Uterus (tissue), 2 donors: Measurements from ENCODE around the gene ZFYVE1.
"Not testable (repeated sequence)": the region's sequence is repeated elsewhere in the genome, so short reads cannot be mapped to it uniquely, and the experiment has no call there.

Experiments
- POLR2A ChIP-seq, 2 donors: fragments of 450-650 bp; IDR thresholded peaks; one replicate each; pipeline ENCODE4 v1.6.1; 2016; ENCODE audit warnings: antibody characterized with exemption in 2 of 2, mild to moderate bottlenecking in 1 of 2, moderate library complexity in 1 of 2
- TF ChIP-seq, protein P1 (sequence below), 4 experiments: fragments of 200-600 bp in 2 of 4; fragments of 450-650 bp in 2 of 4; sonication (generic) in 2 of 4; IDR thresholded peaks; one replicate each; pipeline ENCODE4 v1.5.1; 2016 to 2019; ENCODE audit warnings: antibody characterized with exemption in 4 of 4, mild to moderate bottlenecking in 2 of 4, moderate library complexity in 1 of 4

DNA sequence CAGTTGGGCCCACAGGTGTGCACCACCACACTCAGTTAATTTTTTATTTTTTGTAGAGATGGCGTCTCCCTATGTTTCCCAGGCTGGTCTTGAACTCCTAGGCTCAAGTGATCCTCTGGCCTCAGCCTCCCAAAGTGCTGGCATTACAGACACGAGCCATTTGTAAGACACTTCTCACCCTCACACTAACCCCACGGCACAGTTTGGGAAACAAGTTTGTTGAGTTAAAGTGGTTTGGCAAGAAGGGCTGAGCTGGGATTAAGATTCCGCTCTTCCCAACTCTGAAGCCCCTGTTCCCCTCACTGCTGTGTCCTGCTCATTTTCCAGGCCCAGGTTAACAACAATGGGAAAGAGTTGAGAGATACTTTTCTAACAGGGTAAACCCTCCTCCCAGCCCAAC is 65.9 kb downstream of the ZFYVE1 start:
- TF ChIP-seq, protein P1, sequence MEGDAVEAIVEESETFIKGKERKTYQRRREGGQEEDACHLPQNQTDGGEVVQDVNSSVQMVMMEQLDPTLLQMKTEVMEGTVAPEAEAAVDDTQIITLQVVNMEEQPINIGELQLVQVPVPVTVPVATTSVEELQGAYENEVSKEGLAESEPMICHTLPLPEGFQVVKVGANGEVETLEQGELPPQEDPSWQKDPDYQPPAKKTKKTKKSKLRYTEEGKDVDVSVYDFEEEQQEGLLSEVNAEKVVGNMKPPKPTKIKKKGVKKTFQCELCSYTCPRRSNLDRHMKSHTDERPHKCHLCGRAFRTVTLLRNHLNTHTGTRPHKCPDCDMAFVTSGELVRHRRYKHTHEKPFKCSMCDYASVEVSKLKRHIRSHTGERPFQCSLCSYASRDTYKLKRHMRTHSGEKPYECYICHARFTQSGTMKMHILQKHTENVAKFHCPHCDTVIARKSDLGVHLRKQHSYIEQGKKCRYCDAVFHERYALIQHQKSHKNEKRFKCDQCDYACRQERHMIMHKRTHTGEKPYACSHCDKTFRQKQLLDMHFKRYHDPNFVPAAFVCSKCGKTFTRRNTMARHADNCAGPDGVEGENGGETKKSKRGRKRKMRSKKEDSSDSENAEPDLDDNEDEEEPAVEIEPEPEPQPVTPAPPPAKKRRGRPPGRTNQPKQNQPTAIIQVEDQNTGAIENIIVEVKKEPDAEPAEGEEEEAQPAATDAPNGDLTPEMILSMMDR (IDR thresholded peaks at IDR 0.05): not testable (repeated sequence)
- not testable (repeated sequence) for TF ChIP-seq POLR2A (IDR thresholded peaks at IDR 0.05)
